Fibroblast of lung (primary cell): ENCODE measurements around the gene EFNA5. TPM values are rescaled to one million over a fixed set of nuclear protein-coding genes. Genes with fewer than 3 reads are reported as not detected.

Experiments used
- DNase-seq, 2 donors: peaks; one replicate each; pipeline versions ENCODE4 v3.0.0 to v3.0.0-alpha.2; 2010; ENCODE audit warnings: low read depth in 2 of 2
- H2AFZ ChIP-seq: 2 replicates; pipeline ENCODE4 v1.5.1; 2012; ENCODE audit warnings: low read length, control low read depth, inconsistent platforms
- H3K27ac ChIP-seq: 2 replicates; pipeline ENCODE4 v1.5.1; 2011; ENCODE audit warnings: low read length, control low read depth; ENCODE audit not compliant: insufficient read depth
- H3K27me3 ChIP-seq: 2 replicates; pipeline ENCODE4 v1.5.1; 2011; ENCODE audit warnings: mild to moderate bottlenecking, low read length; ENCODE audit not compliant: control insufficient read depth, insufficient read depth
- H3K36me3 ChIP-seq: 2 replicates; pipeline ENCODE4 v1.5.1; 2011; ENCODE audit warnings: low read length; ENCODE audit not compliant: control insufficient read depth, insufficient read depth
- H3K4me1 ChIP-seq: 2 replicates; pipeline ENCODE4 v1.5.1; 2011; ENCODE audit warnings: low read length; ENCODE audit not compliant: control insufficient read depth, insufficient read depth; ENCODE audit errors: extremely low read depth
- H3K4me2 ChIP-seq: 2 replicates; pipeline ENCODE4 v1.5.1; 2011; ENCODE audit warnings: low read length, control low read depth; ENCODE audit not compliant: insufficient read depth; ENCODE audit errors: extremely low read depth
- H3K4me3 ChIP-seq, 4 experiments: fragments of 200-600 bp in 1 of 4; sonication (generic) in 1 of 4; replicated peaks in 1 of 4; 2 replicates each; pipeline ENCODE4 v1.5.1; 2011 to 2016; ENCODE audit warnings: low read length in 4 of 4, low read depth in 3 of 4, mild to moderate bottlenecking in 3 of 4, control low read depth in 2 of 4, inconsistent platforms in 1 of 4, mixed read lengths in 1 of 4; ENCODE audit not compliant: insufficient read depth in 1 of 4; ENCODE audit errors: control extremely low read depth in 1 of 4
- H3K79me2 ChIP-seq: 2 replicates; pipeline ENCODE4 v1.5.1; 2012; ENCODE audit warnings: mild to moderate bottlenecking, low read length, inconsistent platforms; ENCODE audit not compliant: control insufficient read depth, insufficient read depth
- H3K9ac ChIP-seq: 2 replicates; pipeline ENCODE4 v1.5.1; 2011; ENCODE audit warnings: mild to moderate bottlenecking, low read length, control low read depth; ENCODE audit not compliant: insufficient read depth
- H3K9me3 ChIP-seq: 2 replicates; pipeline ENCODE4 v1.5.1; 2012; ENCODE audit warnings: low read depth, low read length; ENCODE audit not compliant: control insufficient read depth, insufficient read depth
- H4K20me1 ChIP-seq: 2 replicates; pipeline ENCODE4 v1.5.1; 2011; ENCODE audit warnings: low read length; ENCODE audit not compliant: control insufficient read depth, insufficient read depth; ENCODE audit errors: extremely low read depth
- EZH2 ChIP-seq: IDR thresholded peaks from 2 replicates; pipeline ENCODE4 v1.5.1; 2012; ENCODE audit warnings: low read length, control low read depth, mild to moderate bottlenecking; ENCODE audit errors: missing control alignments
- polyA plus RNA-seq, 2 donors: library from polyadenylated mRNA; depleted of rRNA in 1 of 2; stranded (reverse) in 1 of 2; unstranded in 1 of 2; fragments of >200 nt; gene quantifications; 2 replicates each; pipeline ENCODE4 v1.2.1, GENCODE V29; 2011 to 2012; ENCODE audit warnings: missing spikeins in 1 of 2
- total RNA-seq: library from RNA; depleted of rRNA; stranded (reverse); fragments of >200 nt; gene quantifications from 2 replicates; pipeline ENCODE4 v1.2.1, GENCODE V29; 2014
- TF ChIP-seq, protein P1 (sequence below), 2 donors: IDR thresholded peaks in 1 of 2; conservative IDR thresholded peaks in 1 of 2; 1 replicate in 1 of 2; 2 replicates in 1 of 2; pipeline ENCODE4 v1.5.1; 2011 to 2012; ENCODE audit warnings: low read length in 2 of 2, control low read depth in 1 of 2, inconsistent platforms in 1 of 2, low read depth in 1 of 2, mild to moderate bottlenecking in 1 of 2

Gene EFNA5
- total and polyA plus RNA-seq, 2 donors (not counting 1 experiment from before 2014, with no cell fraction given) = 3.5 to 3.7 TPM

GRCh38 chr5:107661650-107662044 lies 9.1 kb downstream of the EFNA5 start:
- no peak overlapping the region for H2AFZ ChIP-seq
- H3K4me3 ChIP-seq = no peak overlapping the region
- H3K9ac ChIP-seq = no peak overlapping the region
- H3K36me3 ChIP-seq = no peaks in the 10 kb centered on the region
- TF ChIP-seq, protein P1, sequence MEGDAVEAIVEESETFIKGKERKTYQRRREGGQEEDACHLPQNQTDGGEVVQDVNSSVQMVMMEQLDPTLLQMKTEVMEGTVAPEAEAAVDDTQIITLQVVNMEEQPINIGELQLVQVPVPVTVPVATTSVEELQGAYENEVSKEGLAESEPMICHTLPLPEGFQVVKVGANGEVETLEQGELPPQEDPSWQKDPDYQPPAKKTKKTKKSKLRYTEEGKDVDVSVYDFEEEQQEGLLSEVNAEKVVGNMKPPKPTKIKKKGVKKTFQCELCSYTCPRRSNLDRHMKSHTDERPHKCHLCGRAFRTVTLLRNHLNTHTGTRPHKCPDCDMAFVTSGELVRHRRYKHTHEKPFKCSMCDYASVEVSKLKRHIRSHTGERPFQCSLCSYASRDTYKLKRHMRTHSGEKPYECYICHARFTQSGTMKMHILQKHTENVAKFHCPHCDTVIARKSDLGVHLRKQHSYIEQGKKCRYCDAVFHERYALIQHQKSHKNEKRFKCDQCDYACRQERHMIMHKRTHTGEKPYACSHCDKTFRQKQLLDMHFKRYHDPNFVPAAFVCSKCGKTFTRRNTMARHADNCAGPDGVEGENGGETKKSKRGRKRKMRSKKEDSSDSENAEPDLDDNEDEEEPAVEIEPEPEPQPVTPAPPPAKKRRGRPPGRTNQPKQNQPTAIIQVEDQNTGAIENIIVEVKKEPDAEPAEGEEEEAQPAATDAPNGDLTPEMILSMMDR (conservative IDR thresholded peaks at IDR 0.05 in 1 of 2, IDR thresholded peaks at IDR 0.05 in 1 of 2; ENCODE audit: low read depth in 1 of 2, low read length in 2 of 2) = no peak
- TF ChIP-seq EZH2 = no peak
- no peaks in the 10 kb centered on the region for H4K20me1 ChIP-seq
- H3K4me2 ChIP-seq = no peak overlapping the region
- no peak overlapping the region for H3K27ac ChIP-seq
- no peaks in the 10 kb centered on the region for H3K79me2 ChIP-seq
- no peaks in the 10 kb centered on the region for H3K9me3 ChIP-seq
- no peak for DNase-seq
- no peaks in the 10 kb centered on the region for H3K27me3 ChIP-seq
- no peaks in the 10 kb centered on the region for H3K4me1 ChIP-seq

DNA sequence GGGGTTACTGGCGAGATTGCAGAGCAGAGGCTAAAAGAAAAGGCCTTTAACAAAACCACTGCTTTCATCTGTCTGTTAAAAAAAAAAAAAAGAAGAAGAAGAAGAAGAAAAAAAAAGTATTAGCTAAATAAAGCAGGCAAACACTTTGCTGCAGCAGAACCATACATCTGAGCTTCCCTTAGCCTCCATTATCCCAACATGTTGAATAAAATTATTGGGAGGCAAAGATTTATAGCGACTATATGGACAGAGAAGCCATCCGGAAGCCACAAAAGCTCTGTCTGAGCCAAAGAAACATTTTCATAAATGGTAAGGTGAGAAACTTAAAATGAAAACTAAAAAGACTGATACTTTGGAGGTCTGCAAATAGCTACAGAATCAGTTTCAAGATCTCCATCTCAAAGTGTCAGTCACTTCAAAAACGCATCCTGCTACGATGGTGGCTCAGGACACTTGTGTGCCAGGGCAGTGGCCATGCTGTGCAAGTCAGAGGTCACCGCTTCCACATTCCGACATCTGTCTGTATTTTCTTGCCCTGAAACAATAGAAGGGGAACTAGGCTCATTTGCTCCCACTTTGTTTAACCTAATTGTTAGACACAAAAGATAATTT lies 9.6 kb downstream of the EFNA5 start:
- Histone ChIP-seq H3K79me2 (no peaks in the 10 kb centered on the region), H4K20me1 (no peaks in the 10 kb centered on the region), H3K36me3 (no peaks in the 10 kb centered on the region), H2AFZ (no peak overlapping the region), H3K27me3 (no peaks in the 10 kb centered on the region), H3K27ac (no peak overlapping the region), H3K4me3 (no peak overlapping the region), H3K4me1 (no peaks in the 10 kb centered on the region), H3K4me2 (no peak overlapping the region), H3K9me3 (no peaks in the 10 kb centered on the region), H3K9ac (no peak overlapping the region)
- no peak for DNase-seq
- TF ChIP-seq EZH2 = no peak
- TF ChIP-seq, protein P1 (conservative IDR thresholded peaks at IDR 0.05 in 1 of 2, IDR thresholded peaks at IDR 0.05 in 1 of 2; ENCODE audit: low read depth in 1 of 2, low read length in 2 of 2) = no peak

- Histone ChIP-seq H3K27ac (no peak overlapping the region), H2AFZ (no peak overlapping the region), H3K36me3 (no peaks in the 10 kb centered on the region), H3K4me2 (no peak overlapping the region), H3K9me3 (no peaks in the 10 kb centered on the region), H3K9ac (no peak overlapping the region), H3K27me3 (no peaks in the 10 kb centered on the region), H3K79me2 (no peaks in the 10 kb centered on the region), H4K20me1 (no peaks in the 10 kb centered on the region), H3K4me1 (no peaks in the 10 kb centered on the region), H3K4me3 (no peak overlapping the region)
- no peak for DNase-seq
- no peak for TF ChIP-seq EZH2
- TF ChIP-seq, protein P1 (conservative IDR thresholded peaks at IDR 0.05 in 1 of 2, IDR thresholded peaks at IDR 0.05 in 1 of 2; ENCODE audit: low read depth in 1 of 2, low read length in 2 of 2) = no peak
Observed at GRCh38 chr5:107658528-107658927, 12.2 kb downstream of the EFNA5 start.
